ENCODE data around the gene MON1B.
A peak's percentile ranks its signal among the peaks of the same experiment; 100 is the strongest.
"Not testable (repeated sequence)": the region's sequence is repeated elsewhere in the genome, so short reads cannot be mapped to it uniquely, and the experiment has no call there.

Gene MON1B

GRCh38 chr16:77190478-77191258 lies at the start of gene MON1B:
MON1B (plus strand) TSS chr16:77191190; CDS start chr16:77191486, 296 bp downstream.
- peak; percentile 91 for DNase-seq (ENCODE audit: low read depth)

GRCh38 chr16:77143364-77143763 lies 47.6 kb upstream of the MON1B start:
- no peak for DNase-seq (ENCODE audit: low read depth)

GRCh38 chr16:77148121-77148520 lies 42.9 kb upstream of the MON1B start:
- no peak for DNase-seq (ENCODE audit: low read depth)

GRCh38 chr16:77157346-77158058 lies 33.5 kb upstream of the MON1B start:
- no peak for DNase-seq (ENCODE audit: low read depth)

- no peak for DNase-seq (ENCODE audit: low read depth)
Measured at GRCh38 chr16:77158293-77158692, 32.7 kb upstream of the MON1B start.

- no peak for DNase-seq (ENCODE audit: low read depth)
Measured at GRCh38 chr16:77165006-77165405, 26.0 kb upstream of the MON1B start.

GRCh38 chr16:77165536-77166236 lies 25.3 kb upstream of the MON1B start:
- not testable (repeated sequence) for DNase-seq (ENCODE audit: low read depth)

GRCh38 chr16:77166726-77167125 lies 24.3 kb upstream of the MON1B start:
- DNase-seq (ENCODE audit: low read depth) = no peak

GRCh38 chr16:77168901-77169300 lies 22.1 kb upstream of the MON1B start:
- DNase-seq (ENCODE audit: low read depth) = no peak

GRCh38 chr16:77169650-77170236 lies 21.2 kb upstream of the MON1B start:
- DNase-seq (ENCODE audit: low read depth) = peak; percentile 16

- DNase-seq (ENCODE audit: low read depth) = no peak
Measured at GRCh38 chr16:77170805-77171204, 20.2 kb upstream of the MON1B start.

- DNase-seq (ENCODE audit: low read depth) = peak; percentile 12
Measured at GRCh38 chr16:77171745-77172635, 19.0 kb upstream of the MON1B start.

- DNase-seq (ENCODE audit: low read depth) = no peak
Measured at GRCh38 chr16:77172951-77173350, 18.0 kb upstream of the MON1B start.

- DNase-seq (ENCODE audit: low read depth) = no peak
Measured at GRCh38 chr16:77183137-77183536, 7.9 kb upstream of the MON1B start.

GRCh38 chr16:77186298-77186697 lies 4.7 kb upstream of the MON1B start:
- DNase-seq (ENCODE audit: low read depth) = not testable (repeated sequence)

- no peak for DNase-seq (ENCODE audit: low read depth)
Measured at GRCh38 chr16:77190190-77190477, 856 bp upstream of the MON1B start.

- DNase-seq (ENCODE audit: low read depth) = no peak
Measured at GRCh38 chr16:77191259-77191969, 424 bp downstream of the MON1B start.

GRCh38 chr16:77193377-77193776 lies 2.4 kb downstream of the MON1B start:
- DNase-seq (ENCODE audit: low read depth) = no peak

GRCh38 chr16:77194295-77195231 lies 3.6 kb downstream of the MON1B start:
- DNase-seq (ENCODE audit: low read depth) = no peak

GRCh38 chr16:77195411-77195810 lies 4.4 kb downstream of the MON1B start:
- DNase-seq (ENCODE audit: low read depth) = no peak
